GM19467 (cell line): ENCODE results near the gene EIF6.

Source experiments
- ATAC-seq: cut with Tn5 transposase; IDR thresholded peaks from one replicate; pipeline ENCODE4 v1.9.1; 2021; ENCODE audit warnings: mild to moderate bottlenecking, moderate library complexity; ENCODE audit not compliant: unreplicated experiment

The EIF6 gene

GRCh38 chr20:35314816-35315631 lies 30.5 kb upstream of the EIF6 start:
- no peak for ATAC-seq

DNA sequence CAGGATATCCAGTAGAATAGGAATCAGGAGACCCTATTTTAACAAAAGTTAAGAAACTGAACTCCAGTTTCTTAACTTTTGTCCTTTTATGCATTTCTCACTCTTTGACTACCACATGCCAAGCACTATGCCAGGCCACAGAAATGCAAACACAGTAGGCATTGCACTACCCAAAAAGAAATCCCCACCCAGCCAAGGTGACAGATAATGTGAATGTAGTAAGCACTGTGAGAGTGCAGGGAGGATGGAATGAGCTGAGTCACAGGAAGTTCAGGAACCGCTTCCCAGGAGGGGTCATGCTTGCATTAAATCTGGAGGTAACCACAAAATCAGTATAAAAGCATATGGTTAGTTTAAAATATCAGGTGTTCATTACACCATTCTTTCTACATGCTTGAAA lies 27.7 kb upstream of the EIF6 start:
- no peak for ATAC-seq

DNA sequence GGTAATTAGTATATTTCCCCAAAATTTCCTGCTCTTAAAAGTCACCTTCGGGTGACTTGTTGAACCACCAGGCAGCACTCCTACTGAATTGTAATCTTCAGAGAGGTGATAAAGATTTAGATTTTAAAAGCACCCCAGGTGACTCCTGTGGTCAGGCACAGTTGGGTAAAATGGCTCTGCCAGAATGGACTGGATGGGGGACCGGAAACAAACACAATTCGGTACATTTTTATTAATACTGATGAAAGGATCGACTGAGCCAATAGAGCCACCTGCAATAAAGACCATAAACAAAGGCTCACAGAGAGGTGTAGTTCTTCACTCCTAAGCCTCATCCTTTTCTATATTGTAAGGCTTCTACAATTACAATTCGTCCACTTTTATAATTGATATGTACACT lies 27.2 kb upstream of the EIF6 start:
- ATAC-seq = no peak

DNA sequence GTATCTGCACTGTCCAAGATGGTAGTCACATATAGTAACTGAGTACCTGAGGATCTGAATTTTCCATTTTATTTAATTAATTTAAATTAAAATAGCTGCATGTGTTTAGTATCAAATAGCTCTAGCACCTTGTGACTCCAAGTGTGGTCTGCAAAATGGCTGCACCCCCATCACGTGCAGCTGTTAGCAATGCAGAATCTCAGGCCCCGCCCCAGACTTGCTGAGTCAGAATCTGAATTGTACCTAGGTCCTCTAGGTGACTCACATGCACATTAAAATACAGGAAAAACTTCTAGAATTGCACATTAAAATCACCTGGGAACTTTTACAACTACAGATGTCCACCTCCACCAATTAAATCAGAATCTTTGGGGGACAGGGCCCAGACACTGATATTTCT lies 26.8 kb upstream of the EIF6 start:
- ATAC-seq = no peak

DNA sequence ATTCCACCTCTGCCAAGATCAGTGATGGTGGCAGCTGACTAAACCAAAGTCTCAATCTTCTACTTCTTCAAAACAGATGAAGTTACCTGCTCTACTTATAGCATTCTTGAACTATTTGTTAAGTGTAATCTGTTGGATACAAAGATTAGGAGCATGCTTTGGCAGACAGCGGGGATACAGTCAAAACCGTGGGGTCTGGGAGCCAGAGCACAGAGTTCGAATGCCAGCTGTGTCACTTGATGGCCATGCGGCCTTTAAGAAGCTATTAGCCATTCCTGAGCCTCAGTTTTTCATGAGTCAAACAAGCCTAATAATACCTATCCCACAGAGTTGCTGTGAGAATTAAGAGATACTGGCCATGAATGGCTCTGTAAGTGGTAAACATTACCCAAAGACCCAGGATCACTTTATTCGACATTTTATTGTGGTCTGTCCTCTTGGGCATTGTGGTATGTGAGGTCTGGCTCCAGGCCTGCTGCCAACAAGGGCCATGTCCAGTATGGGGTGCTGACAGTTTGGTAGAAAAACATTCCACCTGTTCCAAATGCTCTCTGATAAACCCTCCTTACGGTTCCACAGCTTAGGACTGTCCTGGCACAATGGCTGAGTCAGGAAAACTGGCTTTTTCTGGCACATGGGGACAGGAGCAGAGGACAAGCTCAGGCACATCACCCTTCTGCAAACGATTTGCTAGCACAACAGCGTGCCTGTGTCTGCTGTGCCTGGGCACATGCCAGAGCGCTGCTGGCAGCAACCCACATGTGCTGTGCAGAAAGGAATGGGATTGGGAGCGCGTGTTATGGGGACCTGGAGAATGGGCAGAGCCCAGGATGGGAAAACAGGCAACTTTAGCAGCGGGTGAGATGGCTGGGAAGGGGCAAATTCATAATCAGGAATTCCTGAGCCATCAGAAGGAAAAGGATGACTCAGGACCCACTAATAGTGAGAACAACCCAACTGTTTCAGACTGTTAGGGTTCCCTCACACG lies 23.4 kb upstream of the EIF6 start:
- ATAC-seq = no peak

DNA sequence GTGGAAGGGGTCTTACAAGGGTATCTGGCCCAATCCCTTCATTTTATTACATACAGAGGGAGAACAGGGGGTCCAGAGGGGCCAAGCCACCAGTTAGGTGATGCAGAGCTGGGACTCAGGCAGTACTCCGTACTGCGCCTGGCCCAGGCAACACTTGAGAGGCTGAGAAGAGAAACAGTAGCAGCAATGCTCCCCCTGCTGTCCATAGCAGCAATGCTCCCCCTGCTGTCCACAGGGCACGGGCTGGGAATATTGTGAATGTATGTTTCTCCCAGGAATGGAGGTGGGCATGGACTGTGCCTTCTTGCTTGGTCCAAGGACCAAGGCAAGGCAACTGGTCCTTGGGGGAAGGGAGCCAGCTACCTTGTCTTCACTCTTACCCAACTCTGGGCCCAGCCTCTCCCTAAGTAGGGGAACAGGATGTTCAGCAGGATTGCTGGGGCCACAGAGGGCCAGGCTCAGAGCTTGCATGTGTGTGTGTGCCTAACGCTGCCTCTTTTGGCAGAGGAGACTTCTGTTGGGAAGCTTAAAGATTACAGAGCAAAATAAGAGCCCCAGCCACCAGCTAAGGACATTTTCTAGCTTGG lies 22.5 kb upstream of the EIF6 start:
- no peak for ATAC-seq

GRCh38 chr20:35305682-35306556 lies 21.3 kb upstream of the EIF6 start:
- ATAC-seq = no peak

GRCh38 chr20:35304956-35305355 lies 20.4 kb upstream of the EIF6 start:
- no peak for ATAC-seq

DNA sequence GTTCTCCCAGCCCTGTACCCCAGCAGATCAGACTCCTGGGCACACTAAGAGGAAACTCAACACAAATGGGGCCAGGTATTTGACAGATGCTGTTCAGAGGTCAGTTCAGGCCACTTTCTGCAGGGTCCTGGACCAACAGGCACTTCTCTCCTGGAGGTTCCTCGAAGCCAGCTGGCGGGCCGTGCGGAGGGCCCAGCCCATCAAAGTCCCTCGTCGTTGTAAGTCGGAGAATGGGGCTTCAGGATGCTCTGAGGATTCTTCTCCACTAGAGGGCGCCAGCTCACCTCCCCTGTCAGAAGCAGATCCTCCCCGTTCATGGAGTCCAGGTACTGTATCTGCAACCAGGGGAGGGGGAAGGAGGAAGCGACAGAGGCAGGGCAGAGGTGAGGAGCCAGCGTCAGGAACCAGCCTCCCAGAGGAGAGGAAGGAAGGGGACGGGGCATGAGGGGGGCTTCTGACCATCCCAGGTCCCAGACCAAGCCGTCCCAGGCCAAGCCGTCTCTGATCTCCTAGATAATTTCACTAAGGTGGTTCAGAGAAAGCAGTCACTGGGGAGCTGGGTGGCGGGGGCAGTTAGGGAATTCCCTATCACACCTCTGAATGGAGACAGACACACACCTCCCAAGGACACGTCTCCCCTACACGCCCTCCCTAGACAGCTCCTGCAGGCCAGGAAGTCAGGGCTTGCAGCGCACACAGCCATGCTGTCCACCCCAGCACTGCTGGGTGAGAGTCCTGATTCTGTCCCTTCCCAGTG lies 19.3 kb upstream of the EIF6 start:
- peak; percentile 67 for ATAC-seq

DNA sequence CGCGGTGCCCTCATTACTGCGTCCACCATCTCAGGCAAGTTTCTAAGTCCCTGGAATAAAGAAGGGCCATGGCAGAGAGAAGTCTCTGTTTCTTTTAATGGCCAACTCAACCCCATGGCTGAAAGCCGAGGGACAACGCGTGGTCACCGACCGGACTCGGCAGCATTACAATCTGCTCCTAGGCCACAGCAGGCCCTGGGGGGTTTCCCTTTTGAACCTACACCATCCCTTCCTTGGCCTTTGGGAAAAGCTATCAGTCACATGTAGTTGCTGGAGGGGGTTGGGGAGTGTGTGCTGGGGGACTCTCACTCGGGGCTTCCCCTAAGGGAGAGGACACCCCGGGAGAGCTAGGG lies 18.8 kb upstream of the EIF6 start:
- ATAC-seq = no peak

DNA sequence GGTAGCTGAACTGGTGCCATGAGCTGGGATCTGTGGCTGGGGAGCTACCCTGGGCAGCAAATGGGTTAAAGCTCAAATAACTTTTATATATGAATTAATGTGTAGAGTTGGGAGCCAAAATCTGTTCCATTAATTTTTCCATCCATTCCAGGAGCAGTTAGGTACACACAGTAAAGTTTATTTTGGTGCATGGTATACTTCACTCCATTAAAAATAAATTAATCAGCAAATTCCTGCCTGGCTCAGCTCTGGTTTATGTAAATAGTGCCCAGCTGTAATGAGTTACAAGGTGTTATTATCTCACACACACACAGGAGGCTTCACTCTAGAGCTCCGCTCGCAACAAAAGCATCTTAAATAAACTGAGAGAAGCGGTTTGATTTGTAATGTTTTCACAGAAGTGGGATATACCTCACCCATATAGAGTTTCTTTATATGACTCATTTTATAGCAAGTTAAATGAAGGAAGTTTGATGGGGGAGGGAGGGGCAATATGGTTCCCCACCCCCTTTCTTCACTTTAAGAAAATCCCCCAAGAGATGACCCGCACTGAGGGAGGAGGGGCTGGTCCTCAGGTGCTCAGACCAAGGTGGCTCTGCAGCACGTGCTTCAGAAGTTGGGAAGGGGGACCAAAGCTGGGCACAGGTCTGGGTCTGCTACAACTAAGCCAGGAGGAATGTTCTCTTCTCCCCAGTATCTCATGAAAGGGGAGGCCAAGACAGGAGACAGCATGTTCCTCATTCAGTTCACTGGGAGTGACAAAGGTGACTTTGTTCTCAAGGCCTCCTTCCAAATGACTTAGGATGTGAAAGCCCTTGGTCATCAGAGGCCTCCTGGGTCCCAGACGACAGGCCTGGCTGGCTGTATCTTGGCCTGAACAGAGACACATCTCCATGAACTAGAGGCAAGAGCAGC lies 18.1 kb upstream of the EIF6 start:
- no peak for ATAC-seq

DNA sequence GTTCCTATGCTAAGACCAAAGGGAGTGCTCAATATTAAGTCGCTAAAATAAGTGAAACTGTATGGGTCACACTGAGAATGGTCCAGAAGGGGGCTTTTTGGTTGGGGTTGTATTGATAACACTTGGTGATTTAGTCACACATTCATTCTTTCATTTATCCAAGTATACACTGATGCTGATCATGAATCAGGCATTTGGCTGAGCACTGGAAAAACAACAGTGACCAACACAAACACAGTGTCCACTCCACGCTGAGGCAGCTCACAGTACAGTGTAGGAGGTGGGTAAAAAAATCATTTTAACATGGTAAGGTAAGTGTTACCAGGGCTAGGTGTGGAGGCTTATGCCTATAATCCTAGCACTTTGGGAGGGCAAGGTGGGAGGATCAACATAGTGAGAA lies 16.9 kb upstream of the EIF6 start:
- ATAC-seq = no peak

- no peak for ATAC-seq
These were observed 16.1 kb upstream of the EIF6 start for GRCh38 chr20:35300469-35301262.

GRCh38 chr20:35299780-35300179 lies 15.2 kb upstream of the EIF6 start:
- ATAC-seq = no peak

GRCh38 chr20:35298264-35298663 lies 13.7 kb upstream of the EIF6 start:
- ATAC-seq = no peak

GRCh38 chr20:35297740-35298139 lies 13.2 kb upstream of the EIF6 start:
- no peak for ATAC-seq

GRCh38 chr20:35297155-35297554 lies 12.6 kb upstream of the EIF6 start:
- ATAC-seq = no peak

DNA sequence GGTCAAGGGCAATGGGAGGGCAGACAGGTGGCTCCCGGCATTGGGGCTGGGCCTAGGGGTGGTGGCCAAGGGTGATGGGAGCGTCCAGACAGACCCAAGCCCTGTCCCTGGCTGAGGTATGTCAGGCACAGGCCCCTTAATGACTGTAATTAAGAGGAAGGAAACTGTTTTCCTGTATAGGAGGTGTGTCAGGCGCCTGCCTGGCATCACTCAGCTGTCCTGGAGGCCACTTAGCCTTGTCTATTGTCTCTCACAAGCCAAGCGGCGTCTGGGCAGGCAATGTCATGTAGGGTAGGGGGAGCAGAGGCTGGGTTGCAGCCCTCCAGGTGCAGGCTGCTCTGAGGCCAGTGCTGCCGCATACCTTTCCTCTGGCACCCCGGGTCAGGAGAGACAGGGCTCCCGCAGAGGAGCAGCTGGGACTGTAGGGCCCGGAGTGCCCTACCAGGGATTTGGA lies 11.6 kb upstream of the EIF6 start:
- ATAC-seq = no peak
